SU-DHL-6 (cell line): ENCODE data around the gene RFC3.

ENCODE experiments used
- CTCF ChIP-seq: fragments of 200-600 bp; sonication (generic); IDR thresholded peaks from one replicate; pipeline ENCODE4 v1.5.1; 2017; ENCODE audit warnings: antibody characterized with exemption, mild to moderate bottlenecking, low read length, moderate library complexity; ENCODE audit not compliant: insufficient read depth, poor library complexity, severe bottlenecking
- EZH2phosphoT487 ChIP-seq: fragments of 200-600 bp; sonication (generic), shearing (Covaris generic); conservative IDR thresholded peaks from 2 replicates; pipeline ENCODE4 v1.6.1; 2018; ENCODE audit warnings: mild to moderate bottlenecking, antibody characterized with exemption, low read length, moderate library complexity, mixed read lengths

- TF ChIP-seq CTCF (no peak), EZH2phosphoT487 (no peak)
Observed at GRCh38 chr13:33859691-33860303, 41.8 kb downstream of the RFC3 start.
